A549 treated with RU486 at 1 μM for 4 hours (cell line): ENCODE measurements around the gene PHLDA3. TPM values are rescaled to one million over a fixed set of nuclear protein-coding genes. Genes with fewer than 3 reads are reported as not detected.

Source experiments
- total RNA-seq: library from RNA; stranded (reverse); fragments of 200-300 nt; extraction: Qiagen RNA extraction; gene quantifications from 5 replicates; pipeline ENCODE4 v1.2.3, GENCODE V29; 2022; ENCODE audit warnings: low read depth

Gene PHLDA3
- total RNA-seq: 92.4 to 183 TPM (median 173 TPM) in 5 replicates

DNA sequence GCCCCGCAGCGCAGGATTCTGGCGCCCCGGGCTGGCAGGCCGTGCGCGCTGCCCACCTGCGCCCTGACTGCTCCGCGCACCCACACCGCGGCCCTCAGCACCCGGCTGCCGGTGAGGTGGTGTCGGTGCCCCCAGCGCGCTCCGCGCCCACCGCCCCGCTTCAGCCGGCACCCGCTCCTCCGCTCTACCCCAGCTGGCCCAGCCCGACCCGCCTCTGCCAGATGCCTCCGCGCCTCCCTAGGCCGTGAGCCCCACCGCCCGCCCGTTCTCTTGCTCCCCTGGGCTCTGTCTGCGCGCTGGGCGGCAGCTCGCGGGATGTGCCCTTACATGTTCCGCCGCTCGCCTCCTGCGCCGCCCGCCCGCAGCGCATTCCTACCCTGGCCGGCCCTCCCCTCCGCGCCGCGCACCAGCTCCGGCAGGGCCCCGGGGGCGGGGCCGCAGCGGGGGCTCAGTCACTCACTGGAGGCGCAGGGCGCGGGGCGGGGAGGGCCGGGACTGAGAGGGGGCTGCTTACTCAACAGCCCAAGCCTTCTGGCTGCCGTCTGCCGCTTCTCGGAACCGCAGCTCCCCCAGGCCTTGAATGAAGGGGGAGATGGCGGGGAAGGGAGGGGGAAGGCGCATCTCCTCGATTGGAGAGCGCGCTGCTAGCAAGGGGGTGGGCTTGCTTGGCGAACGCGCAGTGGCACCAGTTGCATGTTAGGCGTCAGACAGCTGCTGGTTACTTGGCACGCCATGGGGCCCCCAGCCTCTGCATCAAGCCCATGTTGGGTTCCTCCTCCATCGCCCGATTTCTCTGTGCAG is at the start of gene PHLDA3:
PHLDA3 (minus strand) TSS at position 345 of the 801 bp plus-strand sequence. CDS start 402 bp downstream, outside the sequence.

DNA sequence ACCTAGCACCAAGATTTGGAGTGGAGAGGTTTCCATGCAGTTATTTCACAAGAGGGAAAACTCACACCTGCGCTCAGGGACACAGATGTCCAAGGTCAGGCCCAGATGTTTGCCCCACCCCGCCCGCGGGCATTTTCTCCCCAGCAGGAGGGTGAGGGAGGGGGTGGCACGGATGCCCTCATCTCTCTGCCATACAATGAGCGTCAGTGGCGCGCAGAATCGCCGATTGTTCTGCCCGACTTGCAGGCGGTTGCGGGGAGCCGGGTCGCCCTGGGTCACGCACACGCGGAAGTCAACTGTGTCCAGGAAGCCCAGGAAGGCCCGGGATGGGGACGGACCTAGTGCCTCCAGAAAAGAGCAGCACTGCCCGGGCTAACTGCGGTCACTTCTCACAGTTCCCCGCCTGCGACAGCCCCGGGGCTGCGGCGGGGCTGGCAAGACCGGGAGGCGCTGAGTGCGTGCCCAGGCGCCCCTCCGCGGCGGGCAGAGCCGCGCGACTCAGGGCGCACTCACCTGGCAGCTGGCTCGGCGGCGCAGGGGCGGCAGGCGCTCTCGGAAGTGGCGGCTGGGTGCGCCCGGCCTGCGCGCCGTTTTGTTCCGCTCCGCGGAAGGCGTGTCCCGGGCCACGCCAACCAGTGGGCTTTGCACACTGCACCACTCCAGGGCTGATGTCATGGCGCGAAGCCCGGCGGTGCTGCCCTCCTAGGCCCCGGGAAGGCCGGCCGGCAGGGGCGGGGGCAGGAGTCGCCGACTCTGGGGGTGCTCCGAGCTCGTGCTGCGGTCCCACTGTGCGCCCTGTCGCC is 37.8 kb upstream of the PHLDA3 start, which contains the start of gene CSRP1:
CSRP1 (minus strand) TSS at position 567 of the 803 bp plus-strand sequence. CDS start 10,820 bp downstream, outside the sequence.

Other genes starting within 250 kb of the PHLDA3 start
- gene PKP1, start 185.7 kb downstream of the PHLDA3 start, total RNA-seq: 0.02 to 0.08 TPM (median 0.05 TPM) in 5 replicates
- gene TNNT2, start 91.5 kb downstream of the PHLDA3 start, total RNA-seq: 0.17 to 0.27 TPM in 2 of 5 replicates, not detected in the others
- gene LAD1, start 69.9 kb downstream of the PHLDA3 start, total RNA-seq: 0.59 to 0.92 TPM (median 0.69 TPM) in 5 replicates
- gene TNNI1, start 47.5 kb downstream of the PHLDA3 start, total RNA-seq: not detected in 5 replicates
- 414 to 636 TPM (median 428 TPM) in 5 replicates for gene CSRP1, start 37.9 kb upstream of the PHLDA3 start, total RNA-seq
- gene NAV1, start 69.9 kb upstream of the PHLDA3 start, total RNA-seq: 6.3 to 13.7 TPM (median 10.3 TPM) in 5 replicates